SH-SY5Y (cell line): ENCODE data around the gene CYP2R1.

Experiments used
- GATA2 ChIP-seq: IDR thresholded peaks from 2 replicates; pipeline ENCODE4 v1.6.1; 2011; ENCODE audit warnings: mild to moderate bottlenecking, low read depth, low read length
- GATA3 ChIP-seq: IDR thresholded peaks from 2 replicates; pipeline ENCODE4 v1.6.1; 2011; ENCODE audit warnings: low read depth, mild to moderate bottlenecking, low read length, moderate library complexity

- no peak for TF ChIP-seq GATA2
- no peak for TF ChIP-seq GATA3
Measured at GRCh38 chr11:14886513-14886912, 5.5 kb downstream of the CYP2R1 start.
